Measurements from ENCODE around the gene POLDIP2.

GRCh38 chr17:28346746-28347246 lies 10.5 kb downstream of the POLDIP2 start:
- peak; percentile 34 to 60 for TF ChIP-seq CTCF (conservative IDR thresholded peaks at IDR 0.05 in 1 of 2, IDR thresholded peaks at IDR 0.05 in 1 of 2; ENCODE audit: low read depth in 1 of 2, low read length in 2 of 2)
- TF ChIP-seq EZH2 (IDR thresholded peaks at IDR 0.05; ENCODE audit: low read length, missing control alignments) = no peak

Measured in fibroblast of lung (primary cell).